Right lobe of liver (tissue), 4 donors: ENCODE results near the gene CHTF8.

Source experiments
- POLR2A ChIP-seq: fragments of 450-650 bp; IDR thresholded peaks from one replicate; pipeline ENCODE4 v1.6.1; 2017; ENCODE audit warnings: antibody characterized with exemption, mild to moderate bottlenecking
- TF ChIP-seq, protein P1 (sequence below), 4 donors: fragments of 200-600 bp in 3 of 4; fragments of 450-650 bp in 1 of 4; IDR thresholded peaks; one replicate each; pipeline versions ENCODE4 v1.5.1 to v1.8.0; 2016 to 2022; ENCODE audit warnings: antibody characterized with exemption in 4 of 4, mild to moderate bottlenecking in 2 of 4
- donor health status: DM: no; HTN: no; CAD: no.
- donor health status: DM: no; HTN: no; CAD: no.
- donor health status: DM: no; HTN: yes; CAD: no.

DNA sequence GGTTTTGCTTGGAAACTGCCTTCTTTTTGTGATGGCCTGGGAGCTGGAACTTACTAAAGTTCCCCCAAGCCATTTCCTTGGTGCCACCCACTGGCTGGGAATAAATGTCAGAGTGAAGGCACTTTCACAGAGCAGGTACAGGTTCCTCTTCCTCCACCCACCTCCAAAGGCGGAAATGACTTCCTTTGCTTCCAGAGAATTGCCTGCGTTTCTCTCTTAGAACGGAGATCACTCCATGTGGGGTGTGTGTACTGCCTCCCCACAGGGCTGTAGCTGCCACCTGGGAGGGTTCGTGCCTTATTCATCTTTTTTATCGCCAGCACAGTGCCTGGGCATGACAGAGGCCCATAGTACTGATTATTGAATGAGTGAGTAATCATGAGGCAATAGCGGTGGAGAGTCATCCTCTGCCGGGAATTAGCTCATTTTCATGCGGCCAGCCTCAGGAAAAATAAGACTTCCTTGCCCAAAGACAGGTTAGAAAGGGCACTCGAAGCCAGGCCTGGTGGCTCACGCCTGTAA lies 59.1 kb downstream of the CHTF8 start:
- TF ChIP-seq, protein P1, sequence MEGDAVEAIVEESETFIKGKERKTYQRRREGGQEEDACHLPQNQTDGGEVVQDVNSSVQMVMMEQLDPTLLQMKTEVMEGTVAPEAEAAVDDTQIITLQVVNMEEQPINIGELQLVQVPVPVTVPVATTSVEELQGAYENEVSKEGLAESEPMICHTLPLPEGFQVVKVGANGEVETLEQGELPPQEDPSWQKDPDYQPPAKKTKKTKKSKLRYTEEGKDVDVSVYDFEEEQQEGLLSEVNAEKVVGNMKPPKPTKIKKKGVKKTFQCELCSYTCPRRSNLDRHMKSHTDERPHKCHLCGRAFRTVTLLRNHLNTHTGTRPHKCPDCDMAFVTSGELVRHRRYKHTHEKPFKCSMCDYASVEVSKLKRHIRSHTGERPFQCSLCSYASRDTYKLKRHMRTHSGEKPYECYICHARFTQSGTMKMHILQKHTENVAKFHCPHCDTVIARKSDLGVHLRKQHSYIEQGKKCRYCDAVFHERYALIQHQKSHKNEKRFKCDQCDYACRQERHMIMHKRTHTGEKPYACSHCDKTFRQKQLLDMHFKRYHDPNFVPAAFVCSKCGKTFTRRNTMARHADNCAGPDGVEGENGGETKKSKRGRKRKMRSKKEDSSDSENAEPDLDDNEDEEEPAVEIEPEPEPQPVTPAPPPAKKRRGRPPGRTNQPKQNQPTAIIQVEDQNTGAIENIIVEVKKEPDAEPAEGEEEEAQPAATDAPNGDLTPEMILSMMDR (IDR thresholded peaks at IDR 0.05) = no peak
- TF ChIP-seq POLR2A = no peak
